Ovary (tissue), 3 donors: ENCODE measurements around the gene NT5DC2.

Experiments
- CTCF ChIP-seq, 3 donors: fragments of 450-650 bp in 2 of 3; fragments of 200-600 bp in 1 of 3; IDR thresholded peaks; one replicate each; pipeline versions ENCODE4 v1.5.1 to v1.8.0; 2016 to 2022; ENCODE audit warnings: antibody characterized with exemption in 3 of 3, mild to moderate bottlenecking in 1 of 3
- POLR2A ChIP-seq: fragments of 450-650 bp; IDR thresholded peaks from one replicate; pipeline ENCODE4 v1.6.1; 2017; ENCODE audit warnings: antibody characterized with exemption, mild to moderate bottlenecking, moderate library complexity
- donor health status: DM: no; HTN: no; CAD: no.

- TF ChIP-seq POLR2A (no peak), CTCF (IDR thresholded peaks at IDR 0.05) (no peak)
Measured at GRCh38 chr3:52524258-52524751, 9.4 kb downstream of the NT5DC2 start.
